Testis (tissue), 3 donors: Measurements from ENCODE around the gene HEY2. TPM values are rescaled to one million over a fixed set of nuclear protein-coding genes. Genes with fewer than 3 reads are reported as not detected.

Experiments used
- DNase-seq: peaks from one replicate; pipeline ENCODE4 v3.0.0-alpha.2; 2019
- H3K27ac ChIP-seq, 2 donors: fragments of 200-600 bp; sonication (generic); one replicate each; pipeline ENCODE4 v1.5.1; 2019
- H3K27me3 ChIP-seq: fragments of 200-600 bp; sonication (generic); one replicate; pipeline ENCODE4 v1.5.1; 2019
- H3K36me3 ChIP-seq: fragments of 200-600 bp; sonication (generic); one replicate; pipeline ENCODE4 v1.5.1; 2017; ENCODE audit warnings: low read depth; ENCODE audit errors: missing control alignments
- H3K4me1 ChIP-seq: fragments of 200-600 bp; sonication (generic); one replicate; pipeline ENCODE4 v1.5.1; 2019
- H3K4me3 ChIP-seq, 2 donors: fragments of 200-600 bp; sonication (generic); one replicate each; pipeline ENCODE4 v1.5.1; 2017 to 2019
- H3K9me3 ChIP-seq: fragments of 200-600 bp; sonication (generic); one replicate; pipeline ENCODE4 v1.5.1; 2017
- POLR2A ChIP-seq: fragments of 450-650 bp; IDR thresholded peaks from one replicate; pipeline ENCODE4 v1.6.1; 2017; ENCODE audit warnings: antibody characterized with exemption, mild to moderate bottlenecking, moderate library complexity
- WGBS, 2 donors: methylation state at CpG; one replicate each; pipeline ENCODE4 v1.1.5; 2018; 5-methylcytosine and 5-hydroxymethylcytosine counted together
- intact Hi-C: fragments of 100-400 bp; cut with DNase I; formaldehyde crosslinking; loops from one replicate; pipeline ENCODE4 v1.15.1; 2023; ENCODE audit warnings: low total_unique reads
- polyA plus RNA-seq: library from polyadenylated mRNA; stranded (reverse); fragments of 350-450 nt; fragmentation: Illumina TruSeq; extraction: RNeasy Lipid Tissue Mini Kit (QIAGEN cat#74804); gene quantifications from one replicate; pipeline ENCODE4 v1.2.3, GENCODE V29; 2014; ENCODE audit warnings: low read depth, low replicate concordance; ENCODE audit not compliant: insufficient read depth
- total RNA-seq, 2 donors: library from RNA; depleted of rRNA; stranded (reverse); fragments of >200 nt; gene quantifications; one replicate each; pipeline ENCODE4 v1.2.3, GENCODE V29; 2016
- TF ChIP-seq, protein P1 (sequence below), 3 experiments: fragments of 450-650 bp in 2 of 3; fragments of 200-600 bp in 1 of 3; sonication (generic) in 1 of 3; IDR thresholded peaks; one replicate each; pipeline ENCODE4 v1.5.1; 2016 to 2019; ENCODE audit warnings: antibody characterized with exemption in 3 of 3, mild to moderate bottlenecking in 2 of 3, moderate library complexity in 1 of 3

The HEY2 gene
- total and polyA plus RNA-seq, 3 donors from 2014 or later: 7.3 to 12.3 (median 8.7) TPM

DNA sequence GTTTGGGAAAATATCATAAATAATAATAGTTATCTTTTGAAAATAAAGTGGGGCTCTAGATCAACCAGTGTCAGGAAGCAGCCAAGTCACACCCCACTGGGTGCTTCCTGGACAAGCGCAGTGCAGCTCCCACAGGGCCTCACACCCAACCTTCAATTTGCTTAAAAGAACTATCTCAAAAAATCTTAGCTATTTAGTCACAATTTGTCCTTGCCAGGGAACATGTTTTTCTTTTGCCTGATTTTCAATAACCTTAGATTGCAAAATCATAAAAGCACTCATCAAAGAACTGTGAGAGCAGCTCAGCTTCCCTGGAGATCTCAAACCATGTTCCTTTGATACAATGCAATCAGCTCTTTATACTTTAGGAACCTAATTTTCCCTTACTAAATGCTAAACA lies 39.7 kb downstream of the HEY2 start:
- Histone ChIP-seq H3K4me1 (peaks cover 18% of the 10 kb centered on the region), H3K27me3 (no peaks in the 10 kb centered on the region), H3K4me3 (no peak overlapping the region), H3K9me3 (no peaks in the 10 kb centered on the region), H3K27ac (peak overlapping the region; percentile 97 to 98), H3K36me3 (no peaks in the 10 kb centered on the region)
- TF ChIP-seq, protein P1, sequence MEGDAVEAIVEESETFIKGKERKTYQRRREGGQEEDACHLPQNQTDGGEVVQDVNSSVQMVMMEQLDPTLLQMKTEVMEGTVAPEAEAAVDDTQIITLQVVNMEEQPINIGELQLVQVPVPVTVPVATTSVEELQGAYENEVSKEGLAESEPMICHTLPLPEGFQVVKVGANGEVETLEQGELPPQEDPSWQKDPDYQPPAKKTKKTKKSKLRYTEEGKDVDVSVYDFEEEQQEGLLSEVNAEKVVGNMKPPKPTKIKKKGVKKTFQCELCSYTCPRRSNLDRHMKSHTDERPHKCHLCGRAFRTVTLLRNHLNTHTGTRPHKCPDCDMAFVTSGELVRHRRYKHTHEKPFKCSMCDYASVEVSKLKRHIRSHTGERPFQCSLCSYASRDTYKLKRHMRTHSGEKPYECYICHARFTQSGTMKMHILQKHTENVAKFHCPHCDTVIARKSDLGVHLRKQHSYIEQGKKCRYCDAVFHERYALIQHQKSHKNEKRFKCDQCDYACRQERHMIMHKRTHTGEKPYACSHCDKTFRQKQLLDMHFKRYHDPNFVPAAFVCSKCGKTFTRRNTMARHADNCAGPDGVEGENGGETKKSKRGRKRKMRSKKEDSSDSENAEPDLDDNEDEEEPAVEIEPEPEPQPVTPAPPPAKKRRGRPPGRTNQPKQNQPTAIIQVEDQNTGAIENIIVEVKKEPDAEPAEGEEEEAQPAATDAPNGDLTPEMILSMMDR (IDR thresholded peaks at IDR 0.05): no peak
- no peak for TF ChIP-seq POLR2A
- DNase-seq: peak; percentile 45
- 15 to 21% methylated on average over 1 of the region's 1 CpG for WGBS, 2 donors
- intact Hi-C loops: no loop called here

DNA sequence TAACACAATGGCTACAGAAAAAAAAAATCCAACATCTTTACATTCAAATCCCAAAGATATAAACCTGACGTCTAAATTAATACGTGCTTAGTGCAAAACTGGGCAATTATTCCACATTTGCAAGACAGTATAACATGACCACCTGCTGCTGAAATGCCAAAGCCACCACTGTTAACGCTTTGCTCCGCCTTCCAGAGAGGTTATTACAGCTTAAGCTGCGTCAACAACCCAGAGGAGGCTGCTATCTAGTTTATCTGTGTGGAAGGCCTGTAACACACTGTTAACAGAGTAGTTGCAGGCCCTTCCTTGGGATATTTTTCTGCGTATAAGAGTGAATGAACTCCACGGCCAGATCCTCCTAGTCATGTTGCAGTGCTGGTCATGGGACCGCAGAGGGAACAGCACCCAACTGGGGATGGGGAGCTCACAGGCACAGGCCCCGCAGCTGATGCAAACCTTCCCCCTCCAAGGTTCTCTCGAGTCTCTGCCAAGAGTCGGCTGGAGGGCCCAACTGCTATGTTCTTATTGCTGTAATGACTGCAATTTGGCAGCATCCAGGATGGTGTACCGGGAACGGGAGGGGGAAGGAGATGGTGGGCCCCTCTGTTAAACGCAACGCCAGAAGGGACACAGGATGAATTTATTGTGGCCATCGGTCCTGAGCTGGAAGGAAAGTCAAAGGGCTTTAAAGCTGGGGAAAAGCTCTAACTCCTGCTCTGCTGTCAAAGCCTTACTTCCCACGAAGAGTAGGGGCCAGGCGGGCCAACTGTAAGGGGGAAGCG lies 40.3 kb downstream of the HEY2 start:
- peak overlapping the region; percentile 97 to 98 for H3K27ac ChIP-seq
- H3K9me3 ChIP-seq: no peaks in the 10 kb centered on the region
- 9 to 13% methylated on average over 12 to 19 of the region's 19 CpGs for WGBS, 2 donors
- peak; percentile 70 for DNase-seq
- no peaks in the 10 kb centered on the region for H3K27me3 ChIP-seq
- peaks cover 18% of the 10 kb centered on the region for H3K4me1 ChIP-seq
- TF ChIP-seq POLR2A: no peak
- TF ChIP-seq, protein P1 (IDR thresholded peaks at IDR 0.05): no peak
- intact Hi-C loops: loop anchor here (5.0 kb wide), 1 partner anchor 168 kb away; the partner anchor contains the start of gene HINT3
- H3K4me3 ChIP-seq: peak overlapping the region; percentile 74 to 95
- no peaks in the 10 kb centered on the region for H3K36me3 ChIP-seq

DNA sequence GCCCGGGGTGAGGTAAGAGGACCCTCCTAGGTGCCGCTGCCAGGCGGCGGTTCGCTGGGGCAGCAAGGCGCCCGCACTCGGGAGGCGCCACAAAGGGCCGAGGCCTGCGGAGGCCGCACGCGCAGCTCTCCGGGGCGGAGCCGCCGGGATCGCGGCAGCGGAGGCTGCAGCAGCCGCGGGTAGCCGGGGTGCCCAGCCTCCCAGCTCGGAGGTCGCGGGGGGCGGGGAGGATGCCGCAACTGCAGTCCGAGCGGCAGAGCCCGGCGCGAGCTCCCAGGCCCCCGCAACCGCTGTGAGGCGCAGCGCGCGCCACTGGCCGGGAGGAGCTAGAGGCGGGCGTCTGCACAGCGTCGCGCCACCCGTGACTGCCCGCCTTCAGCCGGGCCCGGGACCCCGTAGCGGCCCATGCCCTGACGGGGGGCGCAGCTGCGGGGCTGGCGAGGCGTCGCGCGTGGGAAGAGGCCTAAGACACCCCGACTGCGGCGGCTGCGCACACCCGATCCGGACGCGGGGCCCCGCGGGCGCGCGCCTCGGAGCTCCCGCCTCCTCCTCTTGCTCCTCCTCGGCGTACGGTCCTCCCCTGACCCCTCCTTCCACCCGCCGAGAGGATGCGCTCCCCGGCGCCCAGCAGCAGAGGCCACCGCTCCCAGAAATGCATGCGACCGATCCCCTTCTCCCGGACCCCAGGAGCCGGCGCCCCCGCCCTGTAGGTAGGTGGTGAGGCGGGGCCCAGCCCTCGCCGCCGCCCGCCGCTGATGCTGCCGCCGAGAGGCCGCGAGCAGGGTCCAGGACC lies 41.1 kb downstream of the HEY2 start, which contains the start of gene NCOA7:
Gene NCOA7 (plus strand): TSS at position 603 of the 793 bp plus-strand sequence. CDS start 24,395 bp downstream, outside the sequence.
- 0% methylated on average over 7 to 63 of the region's 100 CpGs for WGBS, 2 donors
- DNase-seq: peak; percentile 89
- TF ChIP-seq POLR2A: no peak
- TF ChIP-seq, protein P1 (IDR thresholded peaks at IDR 0.05): peak in 2 of 3 experiments; percentile 1 to 7
- Histone ChIP-seq H3K9me3 (no peaks in the 10 kb centered on the region), H3K4me1 (peaks cover 18% of the 10 kb centered on the region), H3K36me3 (no peaks in the 10 kb centered on the region), H3K27me3 (no peaks in the 10 kb centered on the region), H3K4me3 (peak within 1 kb of the TSS; percentile 74 to 95), H3K27ac (peak within 1 kb of the TSS; percentile 97 to 98)
- intact Hi-C loops: loop anchor here (5.0 kb wide), 1 partner anchor 167 kb away; the partner anchor contains the start of gene HINT3

DNA sequence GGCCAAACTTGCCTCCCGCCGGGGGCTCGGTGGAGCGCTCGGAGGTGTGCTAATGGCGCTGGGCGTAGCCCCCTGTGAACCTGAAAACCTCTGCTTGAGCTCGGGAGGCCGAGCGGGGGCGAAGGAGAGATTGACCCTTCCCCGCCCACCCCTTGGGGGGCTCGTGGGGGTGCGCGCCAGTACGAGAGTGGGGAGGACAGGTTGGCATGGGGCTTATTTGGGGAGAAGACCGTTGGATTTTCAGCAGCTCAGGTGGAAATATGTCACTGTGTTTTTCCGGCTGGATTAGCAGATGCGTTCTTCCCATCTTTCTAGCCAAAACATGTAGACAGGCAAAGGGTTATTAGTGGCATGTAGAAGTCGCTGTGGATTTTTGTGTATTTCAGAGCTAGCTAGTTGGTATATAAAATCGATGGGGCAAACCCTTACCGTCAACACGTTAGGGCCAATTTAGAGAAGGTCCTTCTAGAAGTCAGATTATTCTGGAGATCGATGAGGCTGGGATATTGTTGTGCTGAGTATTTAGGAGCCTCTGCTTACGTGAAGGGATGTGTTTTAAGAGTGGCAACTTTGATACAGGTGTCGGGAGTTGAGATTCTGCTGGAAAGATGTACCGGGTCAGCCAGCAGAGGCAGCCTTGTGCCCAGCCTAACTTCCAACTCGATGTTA lies 41.9 kb downstream of the HEY2 start:
- Histone ChIP-seq H3K4me1 (peaks cover 18% of the 10 kb centered on the region), H3K36me3 (no peaks in the 10 kb centered on the region), H3K9me3 (no peaks in the 10 kb centered on the region), H3K27ac (peak overlapping the region; percentile 97 to 98), H3K27me3 (no peaks in the 10 kb centered on the region), H3K4me3 (peak overlapping the region; percentile 74 to 95)
- TF ChIP-seq POLR2A: no peak
- TF ChIP-seq, protein P1 (IDR thresholded peaks at IDR 0.05): peak; percentile 22 to 46 (median 46)
- intact Hi-C loops: loop anchor here (5.0 kb wide), 1 partner anchor 166 kb away; the partner anchor contains the start of gene HINT3
- peak; percentile 79 for DNase-seq
- WGBS, 2 donors: 0% methylated on average over 16 to 28 of the region's 28 CpGs
